K562 (cell line): Measurements from ENCODE around the gene DOP1B. TPM values are rescaled to one million over a fixed set of nuclear protein-coding genes. Genes with fewer than 3 reads are reported as not detected.

Experiments used
- ATAC-seq: fragments of 200-7000 bp; cut with Tn5 transposase; 3 replicates; pipeline ENCODE4 v1.9.1; 2020; ENCODE audit warnings: moderate library complexity
- BruUV-seq: library from RNA; stranded (reverse); fragments of 400-500 nt; replicated peaks from 2 replicates; lab custom pipeline; 2021; lab: Mats Ljungman, UMichigan
- CTCF ChIA-PET: fragments of 300-600 bp; formaldehyde crosslinking; extraction: SDS; loops from one replicate; lab custom pipeline; 2021; ENCODE audit warnings: low intra/inter-chr PET ratio; lab: Yijun Ruan, JAX
- POLR2A ChIA-PET: fragments of 300-600, 350-650 bp; sonication (Branson Sonifier 250); formaldehyde crosslinking; extraction: SDS; loops from one replicate; lab custom pipeline; 2021; ENCODE audit warnings: antibody characterized with exemption, inconsistent platforms; lab: Yijun Ruan, JAX
- DNase-seq, 4 experiments: peaks; one replicate each; pipeline versions ENCODE4 v3.0.0 to v3.0.0-alpha.2; 2011 to 2018; ENCODE audit warnings: low spot score in 3 of 4, mixed read lengths in 3 of 4; ENCODE audit errors: extremely low read depth in 1 of 4
- FAIRE-seq: peaks from 2 replicates; lab custom pipeline; 2011; peaks lifted over from hg19 to GRCh38; lab: Jason Lieb, UNC
- H2AFZ ChIP-seq: 2 replicates; pipeline ENCODE4 v1.6.0; 2011; ENCODE audit warnings: low read depth, low read length, control low read depth, inconsistent platforms
- H3K27ac ChIP-seq: fragments of 200-600 bp; 3 replicates; pipeline ENCODE4 v1.8.0; 2011; ENCODE audit warnings: low read depth, mild to moderate bottlenecking, control low read depth, inconsistent platforms, low read length, moderate library complexity, mixed read lengths; ENCODE audit errors: extremely low read depth
- H3K27me3 ChIP-seq, 2 experiments: fragments of 300-600 bp in 1 of 2; 2 replicates in 1 of 2; 3 replicates in 1 of 2; pipeline versions ENCODE4 v1.6.0 to v1.8.0; 2011; ENCODE audit warnings: inconsistent platforms in 2 of 2, low read length in 2 of 2, mild to moderate bottlenecking in 1 of 2, mixed read lengths in 1 of 2, moderate library complexity in 1 of 2; ENCODE audit not compliant: control insufficient read depth in 2 of 2, insufficient read depth in 2 of 2
- H3K36me3 ChIP-seq: fragments of 300-600 bp; 3 replicates; pipeline ENCODE4 v1.8.0; 2011; ENCODE audit warnings: mild to moderate bottlenecking, low read length, inconsistent platforms; ENCODE audit not compliant: control insufficient read depth, insufficient read depth
- H3K4me1 ChIP-seq, 2 experiments: fragments of 200-600 bp in 1 of 2; replicated peaks in 1 of 2; 2 replicates in 1 of 2; 3 replicates in 1 of 2; pipeline versions ENCODE4 v1.5.1 to v1.8.0; 2011; ENCODE audit warnings: inconsistent platforms in 2 of 2, low read length in 2 of 2, mild to moderate bottlenecking in 1 of 2, mixed read lengths in 1 of 2, moderate library complexity in 1 of 2; ENCODE audit not compliant: control insufficient read depth in 2 of 2, insufficient read depth in 2 of 2
- H3K4me2 ChIP-seq: 2 replicates; pipeline ENCODE4 v1.6.1; 2011; ENCODE audit warnings: low read length, control low read depth, inconsistent platforms, mixed read lengths; ENCODE audit not compliant: insufficient read depth
- H3K4me3 ChIP-seq: fragments of 200-600 bp; sonication (generic), shearing (Covaris generic); 2 replicates; pipeline ENCODE4 v1.5.1; 2016; ENCODE audit warnings: control low read depth, inconsistent platforms
- H3K79me2 ChIP-seq: fragments of 200-600 bp; 3 replicates; pipeline ENCODE4 v1.8.0; 2011; ENCODE audit warnings: low read length, inconsistent platforms; ENCODE audit not compliant: control insufficient read depth, insufficient read depth
- H3K9ac ChIP-seq, 2 experiments: 2 replicates each; pipeline versions ENCODE4 v1.6.0 to v1.6.1; 2011; ENCODE audit warnings: low read depth in 2 of 2, low read length in 2 of 2, control low read depth in 1 of 2, inconsistent platforms in 1 of 2, mild to moderate bottlenecking in 1 of 2, mixed read lengths in 1 of 2; ENCODE audit not compliant: insufficient read depth in 1 of 2
- H3K9me1 ChIP-seq: one replicate; pipeline ENCODE4 v1.6.0; 2011; ENCODE audit warnings: inconsistent platforms, mild to moderate bottlenecking, low read length, moderate library complexity; ENCODE audit not compliant: control insufficient read depth, insufficient read depth
- H3K9me3 ChIP-seq: replicated peaks from 2 replicates; pipeline ENCODE4 v1.5.1; 2011; ENCODE audit warnings: low read depth, low read length, inconsistent platforms; ENCODE audit not compliant: control insufficient read depth, insufficient read depth
- H4K20me1 ChIP-seq: replicated peaks from 2 replicates; pipeline ENCODE4 v1.6.1; 2011; ENCODE audit warnings: low read length, inconsistent platforms, mixed read lengths; ENCODE audit not compliant: control insufficient read depth, insufficient read depth
- LARP7 ChIP-seq: fragments of 450-650 bp; IDR thresholded peaks from 2 replicates; pipeline ENCODE4 v1.6.1; 2016
- NUFIP1 ChIP-seq: fragments of 450-650 bp; IDR thresholded peaks from 2 replicates; pipeline ENCODE4 v1.6.1; 2018; ENCODE audit not compliant: partially characterized antibody
- SMARCC2 ChIP-seq: fragments of 450-650 bp; IDR thresholded peaks from 2 replicates; pipeline ENCODE4 v1.6.1; 2017; ENCODE audit warnings: antibody characterized with exemption, moderate library complexity, mild to moderate bottlenecking, low read depth
- TEAD1 ChIP-seq, 2 experiments: fragments of 450-650 bp in 1 of 2; sonication (generic) in 1 of 2; formaldehyde crosslinking; IDR thresholded peaks; 2 replicates each; pipeline versions ENCODE4 v1.4.0 to v1.8.0; 2020 to 2022; ENCODE audit warnings: mild to moderate bottlenecking in 2 of 2, missing genetic modification reagents in 1 of 2
- ZSCAN32 ChIP-seq: fragments of 450-650 bp; formaldehyde crosslinking; IDR thresholded peaks from 2 replicates; pipeline ENCODE4 v1.4.0; 2020; ENCODE audit warnings: mild to moderate bottlenecking, moderate library complexity
- WGBS: fragments of 100-300 bp; shearing (Covaris generic); methylation state at CpG from one replicate; pipeline ENCODE4 v1.1.6; 2016; ENCODE audit warnings: low coverage, mixed read lengths; ENCODE audit not compliant: insufficient coverage; ENCODE audit errors: missing lambda C conversion rate; 5-methylcytosine and 5-hydroxymethylcytosine counted together
- in situ Hi-C: fragments of 300-500 bp; cut with MboI; formaldehyde crosslinking; loops from 4 replicates; pipeline ENCODE4 v1.15.0; 2018; ENCODE audit warnings: inconsistent platforms, mixed read lengths
- intact Hi-C: fragments of 100-400 bp; cut with micrococcal nuclease; formaldehyde crosslinking; loops from 2 replicates; pipeline ENCODE4 v1.14.2; 2022
- polyA plus RNA-seq, 8 experiments: library from polyadenylated mRNA; depleted of rRNA in 4 of 8; stranded (reverse) in 5 of 8; unstranded in 3 of 8; fragments of >200 nt; fragmentation: Nextera tagmentation in 2 of 8; fragmentation: Illumina TruSeq in 1 of 8; extraction: Ambion mirVana in 2 of 8; extraction: Trizol in 1 of 8; gene quantifications; 2 replicates each; pipeline versions ENCODE4 v1.2.1 to v1.2.3, GENCODE V29; 2011 to 2014; ENCODE audit warnings: inconsistent platforms in 1 of 8, missing spikeins in 1 of 8
- total RNA-seq, 7 experiments: library from RNA; depleted of rRNA in 6 of 7; stranded (reverse); fragments of >200 nt in 6 of 7; fragmentation: Illumina TruSeq in 2 of 7; extraction: Trizol in 2 of 7; gene quantifications; 2 replicates each; pipeline versions ENCODE4 v1.2.1 to v1.2.3, GENCODE V29; 2011 to 2021; ENCODE audit warnings: low replicate concordance in 1 of 7
- TF ChIP-seq, protein P1 (sequence below): sonication (generic); formaldehyde crosslinking; IDR thresholded peaks from 2 replicates; pipeline ENCODE4 v1.8.0; 2023; ENCODE audit warnings: missing genetic modification reagents, mild to moderate bottlenecking, borderline replicate concordance
- TF ChIP-seq, protein P2 (sequence below), 2 experiments: fragments of 450-650 bp; IDR thresholded peaks; 2 replicates each; pipeline ENCODE4 v1.6.1; 2016; ENCODE audit warnings: mild to moderate bottlenecking in 2 of 2, borderline replicate concordance in 1 of 2, low read depth in 1 of 2, moderate library complexity in 1 of 2

DOP1B gene
- total and polyA plus RNA-seq, 9 of the 15 experiments (the other 6 are each of a cell fraction or from before 2014, with no cell fraction given), result 0.04 to 2.2 (median 0.68) TPM

DNA sequence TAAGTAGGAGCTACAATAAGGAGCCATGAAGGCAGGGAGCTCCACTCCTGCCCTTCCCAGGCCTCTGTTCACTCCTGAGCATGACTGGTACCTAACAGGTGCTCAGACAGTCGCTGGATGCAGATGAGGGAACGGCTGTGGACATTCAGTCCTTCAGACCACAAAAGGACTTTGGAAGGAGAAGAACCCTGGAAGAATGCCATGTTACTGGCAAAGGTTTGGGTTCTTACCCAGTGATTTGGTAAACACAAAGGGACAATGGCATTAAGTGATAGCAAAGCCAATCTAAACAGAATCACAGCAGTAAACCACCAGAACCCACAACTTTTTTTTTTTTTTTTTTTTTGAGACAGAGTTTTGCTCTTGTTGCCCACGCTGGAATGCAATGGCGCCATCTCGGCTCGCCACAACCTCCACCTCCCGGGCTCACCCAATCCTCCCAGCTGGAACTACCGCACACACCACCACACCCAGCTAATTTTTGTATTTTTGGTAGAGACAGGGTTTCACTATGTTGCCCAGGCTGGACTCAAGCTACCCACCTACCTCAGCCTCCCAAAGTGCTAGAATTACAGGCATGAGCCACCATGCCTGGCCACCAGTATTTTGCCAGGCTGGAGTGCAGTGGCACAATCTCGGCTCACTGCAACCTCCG lies 29.2 kb upstream of the DOP1B start:
- H3K4me3 ChIP-seq, result no peak overlapping the region
- H3K4me1 ChIP-seq, result peaks cover 0 to 4% of the 10 kb centered on the region in 2 experiments; a peak in 1 of 5 replicates
- 4% methylated on average over 10 of the region's 10 CpGs for WGBS
- ChIA-PET POLR2A (interaction anchor here (0.6 kb wide), 2 partner anchors 36 to 1103 kb away, joined by 3 to 5 read pairs; no protein-coding TSS in a partner anchor), CTCF (no interaction called here)
- no peaks in the 10 kb centered on the region for H3K9me1 ChIP-seq
- H3K79me2 ChIP-seq, result no peaks in the 10 kb centered on the region
- H3K9ac ChIP-seq, result no peak overlapping the region
- intact Hi-C loops, result loop anchor here (5.0 kb wide), 1 partner anchor 260 kb away; the partner anchor contains the start of gene CHAF1B
- H3K27ac ChIP-seq, result no peak overlapping the region
- H2AFZ ChIP-seq, result no peak overlapping the region
- H4K20me1 ChIP-seq, result 0 out of 2 replicates have a peak, but pooled peaks cover 3% of the 10 kb centered on the region
- no peaks in the 10 kb centered on the region for H3K36me3 ChIP-seq
- no peak overlapping the region for H3K4me2 ChIP-seq
- peaks cover 22 to 46% of the 10 kb centered on the region in 2 experiments for H3K27me3 ChIP-seq
- in situ Hi-C loops, result no loop called here
- no TSS peak for BruUV-seq
- FAIRE-seq (no peak), ATAC-seq (no peak), DNase-seq (no peak)
- H3K9me3 ChIP-seq, result no peaks in the 10 kb centered on the region
- TF ChIP-seq, protein P1, sequence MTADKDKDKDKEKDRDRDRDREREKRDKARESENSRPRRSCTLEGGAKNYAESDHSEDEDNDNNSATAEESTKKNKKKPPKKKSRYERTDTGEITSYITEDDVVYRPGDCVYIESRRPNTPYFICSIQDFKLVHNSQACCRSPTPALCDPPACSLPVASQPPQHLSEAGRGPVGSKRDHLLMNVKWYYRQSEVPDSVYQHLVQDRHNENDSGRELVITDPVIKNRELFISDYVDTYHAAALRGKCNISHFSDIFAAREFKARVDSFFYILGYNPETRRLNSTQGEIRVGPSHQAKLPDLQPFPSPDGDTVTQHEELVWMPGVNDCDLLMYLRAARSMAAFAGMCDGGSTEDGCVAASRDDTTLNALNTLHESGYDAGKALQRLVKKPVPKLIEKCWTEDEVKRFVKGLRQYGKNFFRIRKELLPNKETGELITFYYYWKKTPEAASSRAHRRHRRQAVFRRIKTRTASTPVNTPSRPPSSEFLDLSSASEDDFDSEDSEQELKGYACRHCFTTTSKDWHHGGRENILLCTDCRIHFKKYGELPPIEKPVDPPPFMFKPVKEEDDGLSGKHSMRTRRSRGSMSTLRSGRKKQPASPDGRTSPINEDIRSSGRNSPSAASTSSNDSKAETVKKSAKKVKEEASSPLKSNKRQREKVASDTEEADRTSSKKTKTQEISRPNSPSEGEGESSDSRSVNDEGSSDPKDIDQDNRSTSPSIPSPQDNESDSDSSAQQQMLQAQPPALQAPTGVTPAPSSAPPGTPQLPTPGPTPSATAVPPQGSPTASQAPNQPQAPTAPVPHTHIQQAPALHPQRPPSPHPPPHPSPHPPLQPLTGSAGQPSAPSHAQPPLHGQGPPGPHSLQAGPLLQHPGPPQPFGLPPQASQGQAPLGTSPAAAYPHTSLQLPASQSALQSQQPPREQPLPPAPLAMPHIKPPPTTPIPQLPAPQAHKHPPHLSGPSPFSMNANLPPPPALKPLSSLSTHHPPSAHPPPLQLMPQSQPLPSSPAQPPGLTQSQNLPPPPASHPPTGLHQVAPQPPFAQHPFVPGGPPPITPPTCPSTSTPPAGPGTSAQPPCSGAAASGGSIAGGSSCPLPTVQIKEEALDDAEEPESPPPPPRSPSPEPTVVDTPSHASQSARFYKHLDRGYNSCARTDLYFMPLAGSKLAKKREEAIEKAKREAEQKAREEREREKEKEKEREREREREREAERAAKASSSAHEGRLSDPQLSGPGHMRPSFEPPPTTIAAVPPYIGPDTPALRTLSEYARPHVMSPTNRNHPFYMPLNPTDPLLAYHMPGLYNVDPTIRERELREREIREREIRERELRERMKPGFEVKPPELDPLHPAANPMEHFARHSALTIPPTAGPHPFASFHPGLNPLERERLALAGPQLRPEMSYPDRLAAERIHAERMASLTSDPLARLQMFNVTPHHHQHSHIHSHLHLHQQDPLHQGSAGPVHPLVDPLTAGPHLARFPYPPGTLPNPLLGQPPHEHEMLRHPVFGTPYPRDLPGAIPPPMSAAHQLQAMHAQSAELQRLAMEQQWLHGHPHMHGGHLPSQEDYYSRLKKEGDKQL (CRISPR knock-in tag), result no peak
- TF ChIP-seq SMARCC2, result no peak
- no peak for TF ChIP-seq TEAD1 (CRISPR knock-in tag; IDR thresholded peaks at IDR 0.05)
- no peak for TF ChIP-seq NUFIP1
- no peak for TF ChIP-seq LARP7
- TF ChIP-seq ZSCAN32 (CRISPR knock-in tag), result no peak
- TF ChIP-seq, protein P2, sequence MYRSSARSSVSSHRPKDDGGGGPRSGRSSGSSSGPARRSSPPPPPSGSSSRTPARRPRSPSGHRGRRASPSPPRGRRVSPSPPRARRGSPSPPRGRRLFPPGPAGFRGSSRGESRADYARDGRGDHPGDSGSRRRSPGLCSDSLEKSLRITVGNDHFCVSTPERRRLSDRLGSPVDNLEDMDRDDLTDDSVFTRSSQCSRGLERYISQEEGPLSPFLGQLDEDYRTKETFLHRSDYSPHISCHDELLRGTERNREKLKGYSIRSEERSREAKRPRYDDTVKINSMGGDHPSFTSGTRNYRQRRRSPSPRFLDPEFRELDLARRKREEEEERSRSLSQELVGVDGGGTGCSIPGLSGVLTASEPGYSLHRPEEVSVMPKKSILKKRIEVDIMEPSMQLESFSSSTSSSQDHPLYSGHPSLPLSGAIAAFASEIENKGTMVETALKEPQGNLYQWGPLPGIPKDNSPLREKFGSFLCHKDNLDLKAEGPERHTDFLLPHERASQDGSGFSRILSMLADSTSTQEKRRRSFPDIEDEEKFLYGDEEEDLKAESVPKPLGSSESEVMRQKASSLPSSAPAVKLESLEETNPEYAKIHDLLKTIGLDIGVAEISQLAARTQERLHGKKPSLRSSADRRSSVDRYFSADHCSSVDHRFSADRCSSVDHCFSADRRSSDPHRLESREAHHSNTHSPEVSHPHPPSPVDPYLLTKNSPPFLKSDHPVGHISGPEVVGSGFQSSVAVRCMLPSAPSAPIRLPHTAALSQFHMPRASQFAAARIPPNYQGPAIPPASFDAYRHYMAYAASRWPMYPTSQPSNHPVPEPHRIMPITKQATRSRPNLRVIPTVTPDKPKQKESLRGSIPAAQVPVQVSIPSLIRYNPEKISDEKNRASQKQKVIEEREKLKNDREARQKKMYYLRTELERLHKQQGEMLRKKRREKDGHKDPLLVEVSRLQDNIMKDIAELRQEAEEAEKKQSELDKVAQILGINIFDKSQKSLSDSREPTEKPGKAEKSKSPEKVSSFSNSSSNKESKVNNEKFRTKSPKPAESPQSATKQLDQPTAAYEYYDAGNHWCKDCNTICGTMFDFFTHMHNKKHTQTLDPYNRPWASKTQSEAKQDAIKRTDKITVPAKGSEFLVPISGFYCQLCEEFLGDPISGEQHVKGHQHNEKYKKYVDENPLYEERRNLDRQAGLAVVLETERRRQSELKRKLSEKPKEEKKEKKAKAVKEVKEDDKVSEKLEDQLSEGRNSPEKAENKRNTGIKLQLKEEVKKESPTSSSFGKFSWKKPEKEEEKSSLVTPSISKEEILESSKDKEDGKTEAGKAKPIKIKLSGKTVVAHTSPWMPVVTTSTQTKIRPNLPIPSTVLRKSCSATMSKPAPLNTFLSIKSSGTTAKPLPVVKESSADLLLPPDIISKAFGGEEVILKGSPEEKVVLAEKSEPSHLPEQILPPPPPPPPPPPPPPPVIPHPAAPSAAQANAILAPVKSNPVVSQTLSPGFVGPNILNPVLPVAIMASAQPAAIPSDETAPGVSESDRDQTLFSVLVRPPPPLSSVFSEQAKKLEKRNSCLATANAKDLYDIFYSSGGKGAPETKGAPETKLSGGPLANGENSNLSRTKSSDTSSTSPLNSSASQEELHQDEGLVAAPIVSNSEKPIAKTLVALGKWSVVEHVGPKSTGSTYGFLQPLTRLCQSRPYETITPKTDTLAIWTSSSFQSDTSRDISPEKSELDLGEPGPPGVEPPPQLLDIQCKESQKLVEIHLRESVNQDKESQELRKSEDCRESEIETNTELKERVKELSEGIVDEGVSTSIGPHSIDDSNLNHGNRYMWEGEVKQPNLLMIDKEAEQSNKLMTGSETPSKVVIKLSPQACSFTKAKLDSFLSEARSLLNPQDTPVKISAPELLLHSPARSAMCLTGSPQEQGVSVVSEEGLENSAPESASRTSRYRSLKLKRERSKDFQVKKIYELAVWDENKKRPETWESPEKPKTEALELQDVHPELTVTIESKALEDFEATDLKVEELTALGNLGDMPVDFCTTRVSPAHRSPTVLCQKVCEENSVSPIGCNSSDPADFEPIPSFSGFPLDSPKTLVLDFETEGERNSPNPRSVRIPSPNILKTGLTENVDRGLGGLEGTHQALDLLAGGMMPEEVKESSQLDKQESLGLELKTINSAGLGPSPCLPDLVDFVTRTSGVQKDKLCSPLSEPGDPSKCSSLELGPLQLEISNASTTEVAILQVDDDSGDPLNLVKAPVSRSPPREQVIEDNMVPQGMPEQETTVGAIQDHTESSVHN (IDR thresholded peaks at IDR 0.05; ENCODE audit: borderline replicate concordance in 1 of 2, low read depth in 1 of 2), result no peak
